Ovary (tissue), 3 donors: Measurements from ENCODE around the gene CATSPERB.

Source experiments
- POLR2A ChIP-seq: fragments of 450-650 bp; IDR thresholded peaks from one replicate; pipeline ENCODE4 v1.6.1; 2017; ENCODE audit warnings: antibody characterized with exemption, mild to moderate bottlenecking, moderate library complexity
- TF ChIP-seq, protein P1 (sequence below), 3 donors: fragments of 450-650 bp in 2 of 3; fragments of 200-600 bp in 1 of 3; IDR thresholded peaks; one replicate each; pipeline versions ENCODE4 v1.5.1 to v1.8.0; 2016 to 2022; ENCODE audit warnings: antibody characterized with exemption in 3 of 3, mild to moderate bottlenecking in 1 of 3
- donor health status: DM: no; HTN: no; CAD: no.

DNA sequence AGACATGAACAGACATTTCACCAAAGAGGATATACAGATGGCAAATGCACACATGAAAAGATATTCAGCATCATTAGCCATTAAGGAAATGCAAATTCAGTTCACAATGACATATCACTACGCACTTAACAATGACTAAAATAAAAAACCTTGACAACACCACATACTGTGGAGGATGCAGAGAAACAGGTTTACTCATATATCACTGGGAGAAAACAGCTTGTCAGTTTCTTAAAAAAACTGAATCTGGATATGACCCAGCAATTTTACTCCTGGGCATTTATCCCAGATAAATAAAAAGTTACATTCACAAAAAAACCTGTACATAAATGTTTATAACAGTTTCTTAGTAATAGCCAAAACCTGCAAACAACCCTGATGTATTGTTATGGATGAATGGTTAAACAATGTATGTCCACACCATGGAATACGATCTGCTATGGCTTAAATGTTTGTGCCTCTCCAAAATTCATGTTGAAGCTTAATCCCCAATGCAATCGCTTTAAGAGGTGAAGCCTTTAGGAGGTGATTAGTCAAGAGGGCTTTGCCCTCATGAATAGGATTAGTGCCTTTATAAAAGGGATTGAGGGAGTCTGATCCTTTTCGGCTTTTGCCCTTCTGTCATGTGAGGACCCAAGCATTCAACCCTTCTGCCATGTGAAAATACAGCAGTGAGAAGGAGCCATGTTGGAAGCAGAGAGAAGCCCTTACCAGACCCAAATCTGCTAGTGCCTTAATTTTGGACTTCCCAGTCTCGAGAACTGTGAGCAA is 185.8 kb downstream of the CATSPERB start:
- no peak for TF ChIP-seq POLR2A
- TF ChIP-seq, protein P1, sequence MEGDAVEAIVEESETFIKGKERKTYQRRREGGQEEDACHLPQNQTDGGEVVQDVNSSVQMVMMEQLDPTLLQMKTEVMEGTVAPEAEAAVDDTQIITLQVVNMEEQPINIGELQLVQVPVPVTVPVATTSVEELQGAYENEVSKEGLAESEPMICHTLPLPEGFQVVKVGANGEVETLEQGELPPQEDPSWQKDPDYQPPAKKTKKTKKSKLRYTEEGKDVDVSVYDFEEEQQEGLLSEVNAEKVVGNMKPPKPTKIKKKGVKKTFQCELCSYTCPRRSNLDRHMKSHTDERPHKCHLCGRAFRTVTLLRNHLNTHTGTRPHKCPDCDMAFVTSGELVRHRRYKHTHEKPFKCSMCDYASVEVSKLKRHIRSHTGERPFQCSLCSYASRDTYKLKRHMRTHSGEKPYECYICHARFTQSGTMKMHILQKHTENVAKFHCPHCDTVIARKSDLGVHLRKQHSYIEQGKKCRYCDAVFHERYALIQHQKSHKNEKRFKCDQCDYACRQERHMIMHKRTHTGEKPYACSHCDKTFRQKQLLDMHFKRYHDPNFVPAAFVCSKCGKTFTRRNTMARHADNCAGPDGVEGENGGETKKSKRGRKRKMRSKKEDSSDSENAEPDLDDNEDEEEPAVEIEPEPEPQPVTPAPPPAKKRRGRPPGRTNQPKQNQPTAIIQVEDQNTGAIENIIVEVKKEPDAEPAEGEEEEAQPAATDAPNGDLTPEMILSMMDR (IDR thresholded peaks at IDR 0.05), result no peak
